Nephron (organoid): ENCODE measurements around the gene H3-3A.
A peak's percentile ranks its signal among the peaks of the same experiment; 100 is the strongest.
"Not testable (repeated sequence)": the region's sequence is repeated elsewhere in the genome, so short reads cannot be mapped to it uniquely, and the experiment has no call there.

ENCODE experiments used
- H3K27ac Mint-ChIP-seq, 3 experiments: 2 replicates each; pipeline ENCODE4 v1.8.0; 2020; ENCODE audit warnings: mixed read lengths in 3 of 3, mild to moderate bottlenecking in 2 of 3, moderate library complexity in 1 of 3
- H3K27me3 Mint-ChIP-seq: 2 replicates; pipeline ENCODE4 v1.8.0; 2021; ENCODE audit warnings: low read depth, mild to moderate bottlenecking, moderate library complexity, mixed read lengths
- H3K36me3 Mint-ChIP-seq: 2 replicates; pipeline ENCODE4 v1.8.0; 2020; ENCODE audit warnings: low read depth, mixed read lengths
- H3K4me1 Mint-ChIP-seq: 2 replicates; pipeline ENCODE4 v1.8.0; 2020; ENCODE audit warnings: mixed read lengths
- H3K4me3 Mint-ChIP-seq, 3 experiments: 2 replicates each; pipeline ENCODE4 v1.8.0; 2020; ENCODE audit warnings: mild to moderate bottlenecking in 3 of 3, mixed read lengths in 3 of 3, moderate library complexity in 2 of 3
- H3K9me3 Mint-ChIP-seq: 2 replicates; pipeline ENCODE4 v1.8.0; 2020; ENCODE audit warnings: mixed read lengths
- TF ChIP-seq, protein P1 (sequence below), 3 experiments: fragments of 200-600 bp; sonication (generic); IDR thresholded peaks; one replicate each; pipeline ENCODE4 v1.5.0; 2021; ENCODE audit warnings: antibody characterized with exemption in 3 of 3; ENCODE audit not compliant: unreplicated experiment in 3 of 3

The H3-3A gene

GRCh38 chr1:226083302-226084101 lies 21.0 kb downstream of the H3-3A start:
- Mint-ChIP-seq H3K4me1 (peaks cover 6% of the 10 kb centered on the region), H3K36me3 (no peaks in the 10 kb centered on the region), H3K27ac (peak overlapping the region in 1 of 3 experiments; percentile 56), H3K27me3 (no peaks in the 10 kb centered on the region), H3K4me3 (peak overlapping the region; percentile 86 to 94 (median 87)), H3K9me3 (no peaks in the 10 kb centered on the region)
- TF ChIP-seq, protein P1, sequence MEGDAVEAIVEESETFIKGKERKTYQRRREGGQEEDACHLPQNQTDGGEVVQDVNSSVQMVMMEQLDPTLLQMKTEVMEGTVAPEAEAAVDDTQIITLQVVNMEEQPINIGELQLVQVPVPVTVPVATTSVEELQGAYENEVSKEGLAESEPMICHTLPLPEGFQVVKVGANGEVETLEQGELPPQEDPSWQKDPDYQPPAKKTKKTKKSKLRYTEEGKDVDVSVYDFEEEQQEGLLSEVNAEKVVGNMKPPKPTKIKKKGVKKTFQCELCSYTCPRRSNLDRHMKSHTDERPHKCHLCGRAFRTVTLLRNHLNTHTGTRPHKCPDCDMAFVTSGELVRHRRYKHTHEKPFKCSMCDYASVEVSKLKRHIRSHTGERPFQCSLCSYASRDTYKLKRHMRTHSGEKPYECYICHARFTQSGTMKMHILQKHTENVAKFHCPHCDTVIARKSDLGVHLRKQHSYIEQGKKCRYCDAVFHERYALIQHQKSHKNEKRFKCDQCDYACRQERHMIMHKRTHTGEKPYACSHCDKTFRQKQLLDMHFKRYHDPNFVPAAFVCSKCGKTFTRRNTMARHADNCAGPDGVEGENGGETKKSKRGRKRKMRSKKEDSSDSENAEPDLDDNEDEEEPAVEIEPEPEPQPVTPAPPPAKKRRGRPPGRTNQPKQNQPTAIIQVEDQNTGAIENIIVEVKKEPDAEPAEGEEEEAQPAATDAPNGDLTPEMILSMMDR (IDR thresholded peaks at IDR 0.05; ENCODE audit: unreplicated experiment in 3 of 3), result no peak

DNA sequence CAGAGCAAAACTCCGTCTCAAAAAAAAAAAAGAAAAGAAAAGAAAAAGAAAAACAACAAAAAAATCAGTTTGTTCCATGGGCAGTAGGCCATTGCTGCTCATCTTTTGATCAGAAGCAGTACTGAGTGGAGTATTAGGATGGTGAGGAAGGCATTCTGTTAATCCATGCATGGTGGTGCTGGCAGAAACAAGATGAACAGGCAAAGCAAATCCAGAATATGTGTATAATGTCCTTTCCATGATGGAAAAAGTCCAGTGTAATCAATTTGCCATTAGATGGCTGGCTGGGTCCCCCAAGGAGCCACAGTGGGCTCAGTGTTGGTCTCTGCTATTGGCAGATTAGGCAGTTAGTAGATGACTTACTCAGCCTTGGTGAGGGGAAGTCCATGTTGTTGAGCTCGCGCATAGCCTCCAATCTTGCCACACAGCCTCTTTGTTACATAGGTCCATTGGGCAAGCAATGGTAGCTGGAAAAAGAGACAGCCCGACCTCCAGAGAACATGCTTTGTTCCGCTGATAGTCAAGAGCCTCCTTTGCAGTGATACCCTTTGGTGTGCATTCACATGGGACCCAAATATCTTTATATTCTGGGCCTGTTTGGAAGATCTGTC lies 23.3 kb downstream of the H3-3A start:
- Mint-ChIP-seq H3K27ac (peak overlapping the region; percentile 13 to 88 (median 30)), H3K4me1 (peaks cover 6% of the 10 kb centered on the region), H3K9me3 (no peaks in the 10 kb centered on the region), H3K36me3 (no peaks in the 10 kb centered on the region), H3K4me3 (peak overlapping the region in 2 of 3 experiments; percentile 45 to 64), H3K27me3 (no peaks in the 10 kb centered on the region)
- TF ChIP-seq, protein P1 (IDR thresholded peaks at IDR 0.05; ENCODE audit: unreplicated experiment in 3 of 3), result no peak

- no peaks in the 10 kb centered on the region for H3K9me3 Mint-ChIP-seq
- H3K27me3 Mint-ChIP-seq, result no peaks in the 10 kb centered on the region
- peak overlapping the region in 2 of 3 experiments; percentile 52 to 56 for H3K27ac Mint-ChIP-seq
- H3K4me1 Mint-ChIP-seq, result peaks cover 6% of the 10 kb centered on the region
- H3K4me3 Mint-ChIP-seq, result peak overlapping the region in 2 of 3 experiments; percentile 38 to 49
- TF ChIP-seq, protein P1 (IDR thresholded peaks at IDR 0.05; ENCODE audit: unreplicated experiment in 3 of 3), result no peak
- no peaks in the 10 kb centered on the region for H3K36me3 Mint-ChIP-seq
Observed at GRCh38 chr1:226086776-226087175, 24.3 kb downstream of the H3-3A start.

DNA sequence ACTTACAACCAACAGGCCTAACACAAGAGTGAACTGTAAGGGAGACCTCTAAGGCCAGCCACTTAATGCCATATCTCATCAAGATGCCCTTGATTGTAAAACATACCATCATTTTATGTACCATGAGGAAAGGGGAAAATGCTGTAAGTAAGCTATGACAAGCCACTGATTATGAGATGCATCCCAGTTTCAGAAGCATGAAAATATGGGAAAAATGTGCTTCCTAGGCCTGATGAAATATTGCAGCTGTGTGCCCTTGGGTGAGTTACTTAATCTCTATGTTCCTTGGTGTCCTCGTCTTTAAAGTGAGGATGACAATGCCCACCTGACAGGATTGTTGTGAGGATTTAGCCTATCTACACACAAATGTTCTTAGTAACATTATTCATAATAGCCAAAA lies 28.9 kb downstream of the H3-3A start:
- TF ChIP-seq, protein P1 (IDR thresholded peaks at IDR 0.05; ENCODE audit: unreplicated experiment in 3 of 3), result no peak
- no peaks in the 10 kb centered on the region for H3K9me3 Mint-ChIP-seq
- no peak overlapping the region for H3K27ac Mint-ChIP-seq
- no peaks in the 10 kb centered on the region for H3K36me3 Mint-ChIP-seq
- H3K27me3 Mint-ChIP-seq, result peaks cover 5% of the 10 kb centered on the region
- no peak overlapping the region for H3K4me3 Mint-ChIP-seq
- peaks cover 9% of the 10 kb centered on the region for H3K4me1 Mint-ChIP-seq

DNA sequence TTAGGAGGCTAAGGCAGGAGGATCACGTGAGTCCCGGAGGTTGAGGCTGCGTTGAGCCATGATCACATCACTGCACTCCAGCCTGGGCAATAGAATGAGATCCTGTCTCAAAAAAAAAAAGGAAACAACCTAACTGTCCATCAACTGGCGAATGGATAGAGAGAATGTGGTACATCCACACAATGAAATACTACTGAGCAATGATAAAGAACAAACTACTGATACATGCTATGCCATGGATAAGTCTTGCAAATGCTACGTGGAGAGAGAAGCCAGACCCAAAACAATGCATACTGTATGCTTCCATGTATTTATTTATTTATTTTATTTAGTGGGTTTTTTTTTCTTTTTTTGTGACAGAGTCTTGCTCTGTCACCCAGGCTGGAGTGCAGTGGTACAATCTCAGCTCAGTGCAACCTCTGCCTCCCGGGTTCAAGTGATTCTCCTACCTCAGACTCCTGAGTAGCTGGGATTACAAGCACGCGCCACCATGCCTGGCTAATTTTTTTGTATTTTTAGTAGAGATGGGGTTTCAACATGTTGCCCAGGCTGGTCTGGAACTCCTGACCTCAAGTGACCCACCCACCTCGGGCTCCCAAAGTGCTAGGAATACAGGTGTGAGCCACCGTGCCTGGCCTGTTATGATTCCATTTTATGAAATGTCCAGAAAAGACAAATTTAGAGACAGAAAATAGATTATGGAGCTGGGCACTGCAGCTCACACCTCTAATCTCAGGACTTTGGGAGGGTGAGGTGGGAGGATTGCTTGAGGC lies 29.7 kb downstream of the H3-3A start:
- not testable (repeated sequence) for H3K9me3 Mint-ChIP-seq, H3K27ac Mint-ChIP-seq, H3K4me3 Mint-ChIP-seq, H3K27me3 Mint-ChIP-seq, H3K4me1 Mint-ChIP-seq, H3K36me3 Mint-ChIP-seq

DNA sequence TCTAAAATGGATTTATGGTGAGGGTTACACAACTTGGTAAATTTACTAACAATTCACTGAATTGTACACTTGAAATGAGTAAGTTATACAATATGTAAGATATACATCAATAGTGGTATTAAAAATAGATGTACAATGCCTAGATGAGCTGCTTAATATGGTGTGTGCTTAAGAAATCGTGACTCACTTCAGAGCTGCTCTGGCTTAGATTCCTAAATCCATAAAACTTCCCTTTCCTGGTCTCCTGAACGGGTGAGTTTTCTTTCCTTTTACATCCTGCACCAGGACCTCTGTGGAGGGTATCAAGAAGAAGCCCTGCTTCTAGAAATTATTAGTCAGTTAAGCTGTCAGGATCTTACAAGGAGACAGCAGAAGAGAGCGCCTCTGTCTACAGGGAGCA lies 30.4 kb downstream of the H3-3A start:
- Mint-ChIP-seq H3K27me3 (peaks cover 15% of the 10 kb centered on the region), H3K27ac (peak overlapping the region; percentile 61 to 72 (median 67)), H3K4me3 (no peak overlapping the region), H3K4me1 (peaks cover 8% of the 10 kb centered on the region), H3K36me3 (no peaks in the 10 kb centered on the region), H3K9me3 (no peaks in the 10 kb centered on the region)
- TF ChIP-seq, protein P1 (IDR thresholded peaks at IDR 0.05; ENCODE audit: unreplicated experiment in 3 of 3), result no peak
